PC-9 (cell line): ENCODE data around the gene WWC2. TPM values are rescaled to one million over a fixed set of nuclear protein-coding genes. Genes with fewer than 3 reads are reported as not detected.

ENCODE experiments used
- BruUV-seq: library from RNA; stranded (reverse); fragments of 400-500 nt; replicated peaks from 2 replicates; lab custom pipeline; 2021; lab: Mats Ljungman, UMichigan
- CTCF ChIA-PET: fragments of 300-600 bp; sonication (Branson Sonifier 250); formaldehyde crosslinking; loops from one replicate; lab custom pipeline; 2022; ENCODE audit warnings: antibody characterized with exemption; lab: Charles Lee
- POLR2A ChIA-PET: fragments of 300-600 bp; sonication (Branson Sonifier 250); formaldehyde crosslinking; loops from one replicate; lab custom pipeline; 2022; ENCODE audit warnings: antibody characterized with exemption; ENCODE audit not compliant: unreplicated experiment; lab: Charles Lee
- DNase-seq, 2 experiments: peaks; one replicate each; pipeline versions ENCODE4 v3.0.0 to v3.0.0-alpha.2; 2015 to 2022; ENCODE audit warnings: mixed read lengths in 1 of 2
- H2AFZ ChIP-seq: fragments of 200-600 bp; sonication (generic); 2 replicates; pipeline ENCODE4 v1.8.1; 2017; ENCODE audit warnings: antibody characterized with exemption
- H3F3A ChIP-seq: fragments of 200-600 bp; sonication (generic); 2 replicates; pipeline ENCODE4 v1.8.1; 2017; ENCODE audit warnings: antibody characterized with exemption, mild to moderate bottlenecking, low read depth; ENCODE audit not compliant: insufficient read depth
- H3K27ac ChIP-seq: fragments of 200-600 bp; sonication (generic); 2 replicates; pipeline ENCODE4 v1.6.1; 2016; ENCODE audit warnings: mixed run types
- H3K27me3 ChIP-seq: fragments of 200-600 bp; sonication (generic); 2 replicates; pipeline ENCODE4 v1.6.1; 2016; ENCODE audit warnings: low read depth, mixed run types; ENCODE audit not compliant: insufficient read depth
- H3K36me3 ChIP-seq: fragments of 200-600 bp; sonication (generic); 2 replicates; pipeline ENCODE4 v1.6.1; 2016; ENCODE audit warnings: low read depth, mixed run types
- H3K4me1 ChIP-seq: fragments of 200-600 bp; sonication (generic); replicated peaks from 2 replicates; pipeline ENCODE4 v1.6.1; 2016; ENCODE audit warnings: mixed run types; ENCODE audit not compliant: insufficient read depth
- H3K4me2 ChIP-seq: fragments of 200-600 bp; sonication (generic); 2 replicates; pipeline ENCODE4 v1.6.1; 2017; ENCODE audit warnings: mixed run types
- H3K4me3 ChIP-seq: fragments of 200-600 bp; sonication (generic); 2 replicates; pipeline ENCODE4 v1.6.1; 2016; ENCODE audit warnings: mixed run types
- H3K79me2 ChIP-seq: fragments of 200-600 bp; sonication (generic); 2 replicates; pipeline ENCODE4 v1.6.1; 2017; ENCODE audit warnings: low read depth, mixed run types
- H3K9me2 ChIP-seq: fragments of 200-600 bp; sonication (generic); 2 replicates; pipeline ENCODE4 v1.8.1; 2017; ENCODE audit warnings: mild to moderate bottlenecking; ENCODE audit not compliant: insufficient read depth
- H3K9me3 ChIP-seq: fragments of 200-600 bp; sonication (generic); 2 replicates; pipeline ENCODE4 v1.8.1; 2016; ENCODE audit warnings: low read depth; ENCODE audit not compliant: insufficient read depth
- H4K20me1 ChIP-seq: fragments of 200-600 bp; sonication (generic); 2 replicates; pipeline ENCODE4 v1.8.1; 2017; ENCODE audit not compliant: insufficient read depth
- EZH2 ChIP-seq: fragments of 200-600 bp; sonication (generic); IDR thresholded peaks from 2 replicates; pipeline ENCODE4 v1.8.0; 2017; ENCODE audit warnings: antibody characterized with exemption, low read depth
- intact Hi-C: fragments of 100-400 bp; cut with micrococcal nuclease; formaldehyde crosslinking; loops from one replicate; pipeline ENCODE4 v1.10.0; 2022; ENCODE audit not compliant: unreplicated experiment
- total RNA-seq: library from RNA; stranded (reverse); gene quantifications from 2 replicates; pipeline ENCODE4 v1.2.3, GENCODE V29; 2021
- TF ChIP-seq, protein P1 (sequence below): fragments of 200-600 bp; sonication (generic); conservative IDR thresholded peaks from 2 replicates; pipeline ENCODE4 v1.6.1; 2017; ENCODE audit warnings: mixed run types, antibody characterized with exemption, mild to moderate bottlenecking, moderate library complexity

WWC2 gene
- total RNA-seq, 1 experiment from 2014 or later = 42.3 TPM

DNA sequence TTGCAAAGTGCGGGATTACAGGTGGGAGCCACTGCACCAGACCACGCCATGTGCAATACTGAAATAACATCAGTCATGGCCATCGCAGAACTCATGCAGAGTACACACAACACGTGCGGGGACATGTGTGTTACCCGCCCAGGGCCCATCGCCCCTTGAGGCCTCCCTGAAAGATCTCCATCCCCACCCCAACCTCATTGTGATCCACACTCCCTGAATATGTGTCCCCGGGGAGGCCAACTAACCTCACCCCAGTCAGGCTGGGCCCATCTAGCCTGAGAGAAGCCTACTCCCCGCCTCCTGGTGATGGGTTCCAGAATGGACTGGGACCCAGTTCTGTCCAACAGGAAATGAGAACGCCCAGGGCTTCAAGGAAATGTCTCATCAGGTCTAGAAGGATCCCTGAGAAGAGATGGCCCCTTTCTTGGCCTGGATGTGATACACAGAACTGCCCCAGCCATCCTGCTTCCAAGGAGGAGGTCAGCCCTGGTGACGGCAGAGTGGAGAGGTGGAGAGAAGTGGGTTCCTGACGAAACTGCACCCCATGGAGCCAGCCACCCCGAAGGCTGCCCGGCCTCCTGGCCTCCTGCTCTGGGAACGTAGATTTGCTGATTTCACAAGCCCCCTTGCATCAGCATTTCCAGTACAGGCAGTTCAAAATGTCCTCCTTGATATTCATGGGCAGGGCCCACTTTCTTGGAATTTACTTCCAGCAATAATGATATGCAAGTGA, 245.6 kb downstream of the WWC2 start:
- Histone ChIP-seq H3K79me2 (no peaks in the 10 kb centered on the region), H3F3A (no peaks in the 10 kb centered on the region), H4K20me1 (no peaks in the 10 kb centered on the region), H3K9me3 (no peaks in the 10 kb centered on the region), H2AFZ (no peak overlapping the region), H3K27me3 (no peaks in the 10 kb centered on the region), H3K4me1 (no peaks in the 10 kb centered on the region), H3K27ac (no peak overlapping the region), H3K9me2 (no peaks in the 10 kb centered on the region), H3K4me3 (no peak overlapping the region), H3K4me2 (no peak overlapping the region), H3K36me3 (no peaks in the 10 kb centered on the region)
- no peak for TF ChIP-seq EZH2
- TF ChIP-seq, protein P1, sequence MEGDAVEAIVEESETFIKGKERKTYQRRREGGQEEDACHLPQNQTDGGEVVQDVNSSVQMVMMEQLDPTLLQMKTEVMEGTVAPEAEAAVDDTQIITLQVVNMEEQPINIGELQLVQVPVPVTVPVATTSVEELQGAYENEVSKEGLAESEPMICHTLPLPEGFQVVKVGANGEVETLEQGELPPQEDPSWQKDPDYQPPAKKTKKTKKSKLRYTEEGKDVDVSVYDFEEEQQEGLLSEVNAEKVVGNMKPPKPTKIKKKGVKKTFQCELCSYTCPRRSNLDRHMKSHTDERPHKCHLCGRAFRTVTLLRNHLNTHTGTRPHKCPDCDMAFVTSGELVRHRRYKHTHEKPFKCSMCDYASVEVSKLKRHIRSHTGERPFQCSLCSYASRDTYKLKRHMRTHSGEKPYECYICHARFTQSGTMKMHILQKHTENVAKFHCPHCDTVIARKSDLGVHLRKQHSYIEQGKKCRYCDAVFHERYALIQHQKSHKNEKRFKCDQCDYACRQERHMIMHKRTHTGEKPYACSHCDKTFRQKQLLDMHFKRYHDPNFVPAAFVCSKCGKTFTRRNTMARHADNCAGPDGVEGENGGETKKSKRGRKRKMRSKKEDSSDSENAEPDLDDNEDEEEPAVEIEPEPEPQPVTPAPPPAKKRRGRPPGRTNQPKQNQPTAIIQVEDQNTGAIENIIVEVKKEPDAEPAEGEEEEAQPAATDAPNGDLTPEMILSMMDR = no peak
- CTCF ChIA-PET = no interaction called here
- intact Hi-C loops = no loop called here
- no peak for DNase-seq
- BruUV-seq = no TSS peak
- POLR2A ChIA-PET = no interaction called here

DNA sequence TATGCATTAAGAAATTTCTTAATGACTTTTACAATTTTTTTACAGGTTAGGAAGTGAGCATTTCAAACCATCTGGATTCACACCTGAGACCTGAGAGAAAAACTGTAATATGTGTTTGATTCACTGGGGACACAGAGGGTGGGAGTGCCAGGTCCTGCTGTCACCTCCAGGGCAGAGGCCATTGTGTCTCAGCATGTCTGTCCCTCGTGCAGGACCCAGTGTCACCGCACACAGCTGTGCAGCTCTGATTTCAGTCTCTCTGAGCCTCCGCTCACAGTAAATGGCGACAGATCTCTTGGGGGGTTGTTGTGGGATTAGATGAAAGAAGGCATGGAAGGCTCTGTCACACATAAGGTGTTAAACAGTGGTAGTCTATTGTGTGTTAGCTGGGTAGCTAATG, 246.2 kb downstream of the WWC2 start:
- H3K9me2 ChIP-seq = no peaks in the 10 kb centered on the region
- no peak for DNase-seq
- no TSS peak for BruUV-seq
- H3K4me3 ChIP-seq = no peak overlapping the region
- H3K4me1 ChIP-seq = no peaks in the 10 kb centered on the region
- no peak overlapping the region for H3K4me2 ChIP-seq
- no peaks in the 10 kb centered on the region for H3K27me3 ChIP-seq
- H3K27ac ChIP-seq = no peak overlapping the region
- no peaks in the 10 kb centered on the region for H4K20me1 ChIP-seq
- intact Hi-C loops = no loop called here
- ChIA-PET CTCF (no interaction called here), POLR2A (no interaction called here)
- no peaks in the 10 kb centered on the region for H3K9me3 ChIP-seq
- H3K36me3 ChIP-seq = no peaks in the 10 kb centered on the region
- H3K79me2 ChIP-seq = no peaks in the 10 kb centered on the region
- no peak overlapping the region for H2AFZ ChIP-seq
- no peaks in the 10 kb centered on the region for H3F3A ChIP-seq
- TF ChIP-seq, protein P1 = no peak
- TF ChIP-seq EZH2 = no peak

DNA sequence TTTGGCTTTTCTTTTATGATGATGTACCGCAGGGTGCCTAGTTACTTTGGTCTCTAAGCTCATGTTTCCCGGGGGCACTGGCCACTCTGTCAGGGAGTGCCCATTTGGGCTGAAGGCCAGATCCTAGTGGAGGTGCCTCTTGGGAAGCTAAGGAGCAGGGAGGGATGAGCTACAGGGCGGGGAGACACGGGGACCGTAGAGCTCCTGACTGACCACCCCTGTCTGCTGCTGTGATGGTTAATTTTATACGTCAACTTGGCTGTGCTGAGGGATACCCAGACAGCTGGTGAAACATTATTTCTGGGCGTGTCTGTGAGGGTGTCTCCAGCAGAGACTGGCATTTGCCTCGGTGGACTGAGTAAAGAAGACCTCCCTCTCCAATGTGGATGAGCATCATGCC, 248.1 kb downstream of the WWC2 start:
- H3K27ac ChIP-seq = no peak overlapping the region
- no peak overlapping the region for H3K4me3 ChIP-seq
- CTCF ChIA-PET = interaction anchor here (0.6 kb wide), 1 partner anchor 18 kb away, joined by 4 read pairs; no protein-coding TSS in a partner anchor
- no peaks in the 10 kb centered on the region for H3F3A ChIP-seq
- H3K9me2 ChIP-seq = no peaks in the 10 kb centered on the region
- no peak overlapping the region for H3K4me2 ChIP-seq
- H3K4me1 ChIP-seq = no peaks in the 10 kb centered on the region
- no peaks in the 10 kb centered on the region for H3K79me2 ChIP-seq
- POLR2A ChIA-PET = no interaction called here
- DNase-seq = no peak
- intact Hi-C loops = no loop called here
- no TSS peak for BruUV-seq
- TF ChIP-seq EZH2 = no peak
- TF ChIP-seq, protein P1 = no peak
- H3K9me3 ChIP-seq = no peaks in the 10 kb centered on the region
- no peaks in the 10 kb centered on the region for H4K20me1 ChIP-seq
- no peak overlapping the region for H2AFZ ChIP-seq
- no peaks in the 10 kb centered on the region for H3K27me3 ChIP-seq
- H3K36me3 ChIP-seq = no peaks in the 10 kb centered on the region
